ENCODE results near the gene DTX2. TPM values are rescaled to one million over a fixed set of nuclear protein-coding genes. Genes with fewer than 3 reads are reported as not detected.
A peak's percentile ranks its signal among the peaks of the same experiment; 100 is the strongest.
"Not testable (repeated sequence)": the region's sequence is repeated elsewhere in the genome, so short reads cannot be mapped to it uniquely, and the experiment has no call there.

The DTX2 gene
- total RNA-seq, 6 experiments from 2014 or later: 8.9 to 16.8 (median 11.1) TPM

GRCh38 chr7:76507723-76508406, 46.4 kb downstream of the DTX2 start:
- intact Hi-C loops (cut with DNase I): no loop called here
- H3K4me1 ChIP-seq: no peaks in the 10 kb centered on the region
- WGBS (ENCODE audit: insufficient coverage, low coverage, low lambda C conversion rate, missing lambda C conversion rate): 68% methylated on average over 11 of the region's 11 CpGs
- DNase-seq: no peak
- peak in 1 of 4 donors; percentile 6 for ATAC-seq
- TF ChIP-seq CTCF (IDR thresholded peaks at IDR 0.05) (no peak), POLR2A (IDR thresholded peaks at IDR 0.05) (no peak)
- H3K4me3 ChIP-seq: no peak overlapping the region
- no peaks in the 10 kb centered on the region for H3K9me3 ChIP-seq
- H3K36me3 ChIP-seq: no peaks in the 10 kb centered on the region
- H3K27me3 ChIP-seq: no peaks in the 10 kb centered on the region
- H3K27ac ChIP-seq: no peak overlapping the region

- H3K9me3 ChIP-seq: no peaks in the 10 kb centered on the region
- no peaks in the 10 kb centered on the region for H3K4me1 ChIP-seq
- DNase-seq: no peak
- H3K27ac ChIP-seq: no peak within 1 kb of the TSS
- no peak within 1 kb of the TSS for H3K4me3 ChIP-seq
- no peaks in the 10 kb centered on the region for H3K27me3 ChIP-seq
- intact Hi-C loops (cut with DNase I): loop anchor here in 1 of 2 donors (10.0 kb wide), 1 partner anchor 485 kb away; no protein-coding TSS in a partner anchor
- no peaks in the 10 kb centered on the region for H3K36me3 ChIP-seq
- TF ChIP-seq CTCF (IDR thresholded peaks at IDR 0.05) (no peak), POLR2A (IDR thresholded peaks at IDR 0.05) (no peak)
- 36% methylated on average over 4 of the region's 20 CpGs for WGBS (ENCODE audit: insufficient coverage, low coverage, low lambda C conversion rate, missing lambda C conversion rate)
- ATAC-seq: no peak
These were observed 48.7 kb downstream of the DTX2 start, which contains the start of gene UPK3B for GRCh38 chr7:76509931-76510877. UPK3B (plus strand) TSS chr7:76510552; CDS start chr7:76510653, 101 bp downstream.

- not testable (repeated sequence) for H3K36me3 ChIP-seq, ATAC-seq
These were observed 49.8 kb downstream of the DTX2 start for GRCh38 chr7:76511200-76511910.

GRCh38 chr7:76511911-76512885, 50.7 kb downstream of the DTX2 start:
- not testable (repeated sequence) for H3K27ac ChIP-seq, H3K36me3 ChIP-seq, H3K4me3 ChIP-seq, H3K27me3 ChIP-seq, H3K4me1 ChIP-seq, H3K9me3 ChIP-seq
- peak in 2 of 3 donors; percentile 45 to 76 for DNase-seq
- intact Hi-C loops (cut with DNase I): loop anchor here in 1 of 2 donors (10.0 kb wide), 1 partner anchor 483 kb away; no protein-coding TSS in a partner anchor
- peak; percentile 96 to 97 (median 97) for ATAC-seq
- WGBS (ENCODE audit: insufficient coverage, low coverage, low lambda C conversion rate, missing lambda C conversion rate): 53% methylated on average over 3 of the region's 31 CpGs

More at GRCh38 chr7:76511200-76511910, 49.8 kb downstream of the DTX2 start:
- not testable (repeated sequence) for H3K4me3 ChIP-seq, H3K4me1 ChIP-seq, H3K27ac ChIP-seq, H3K9me3 ChIP-seq, DNase-seq, H3K27me3 ChIP-seq
- intact Hi-C loops (cut with DNase I): loop anchor here in 1 of 2 donors (10.0 kb wide), 1 partner anchor 483 kb away; no protein-coding TSS in a partner anchor
- WGBS (ENCODE audit: insufficient coverage, low coverage, low lambda C conversion rate, missing lambda C conversion rate): 82% methylated on average over 2 of the region's 24 CpGs

All from right lobe of liver (tissue), 6 donors.